ENCODE data around the gene CRYZ. TPM values are rescaled to one million over a fixed set of nuclear protein-coding genes. Genes with fewer than 3 reads are reported as not detected.
A peak's percentile ranks its signal among the peaks of the same experiment; 100 is the strongest.

The CRYZ gene
- polyA plus RNA-seq, 1 donor: 25.6 TPM

- DNase-seq (ENCODE audit: low read depth): no peak
Observed at GRCh38 chr1:74731399-74732052, 1.3 kb downstream of the CRYZ start.

DNA sequence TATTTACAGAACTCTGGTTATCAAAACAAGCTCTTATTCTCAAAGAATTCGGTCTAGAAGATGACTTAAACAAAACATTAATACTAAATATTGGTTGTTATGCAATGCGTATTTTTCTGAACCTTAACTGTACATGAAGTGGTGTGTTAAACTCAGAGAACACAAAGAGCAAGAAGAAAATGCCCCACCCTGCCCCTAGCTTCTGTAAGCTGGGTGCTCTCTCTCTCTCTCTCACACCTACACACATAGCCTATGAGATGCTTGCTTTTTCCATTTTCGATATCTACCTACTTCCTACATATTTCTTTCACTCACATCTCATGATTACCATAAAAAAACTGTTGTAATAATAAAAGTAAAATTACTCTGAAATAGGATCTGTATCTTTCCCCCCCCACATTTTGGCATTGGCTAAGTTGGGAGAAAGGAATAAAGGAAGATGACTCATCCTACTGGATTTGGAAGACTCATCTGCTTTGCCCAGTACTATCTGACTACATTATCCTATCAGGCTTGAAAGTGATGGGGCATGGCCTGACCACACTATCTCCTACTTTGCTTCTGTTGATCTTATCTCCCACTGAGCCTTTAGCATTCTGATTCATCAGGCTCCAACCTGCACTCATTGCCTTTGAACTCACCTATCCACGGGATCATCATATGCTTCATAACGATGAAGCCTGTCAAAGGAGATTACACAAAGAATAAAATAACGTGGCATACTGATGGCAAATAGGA is 2.9 kb downstream of the CRYZ start:
- no peak for DNase-seq (ENCODE audit: low read depth)

DNA sequence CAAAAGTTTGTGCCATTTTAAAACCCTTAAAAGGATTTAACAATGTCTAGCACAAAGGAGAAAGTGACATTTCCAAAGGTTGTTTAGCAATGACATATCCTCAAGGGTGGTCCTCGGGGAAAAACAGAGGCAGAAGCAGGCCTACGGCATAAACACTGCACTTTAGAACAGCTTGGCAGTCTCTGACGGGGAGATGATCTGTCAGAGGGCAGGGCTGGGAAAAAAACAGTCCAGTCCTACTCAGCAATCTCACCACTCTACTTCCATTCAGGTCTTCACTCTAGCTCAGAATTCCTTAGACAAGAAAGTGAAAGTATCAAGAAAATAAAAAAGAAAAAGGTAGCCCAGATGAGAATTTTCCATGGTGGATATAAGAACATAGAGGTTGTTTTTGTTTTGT is 4.1 kb downstream of the CRYZ start:
- DNase-seq (ENCODE audit: low read depth): no peak

GRCh38 chr1:74726063-74726462 is 6.8 kb downstream of the CRYZ start:
- DNase-seq (ENCODE audit: low read depth): no peak

- DNase-seq (ENCODE audit: low read depth): no peak
Observed at GRCh38 chr1:74717626-74718025, 15.2 kb downstream of the CRYZ start.

DNA sequence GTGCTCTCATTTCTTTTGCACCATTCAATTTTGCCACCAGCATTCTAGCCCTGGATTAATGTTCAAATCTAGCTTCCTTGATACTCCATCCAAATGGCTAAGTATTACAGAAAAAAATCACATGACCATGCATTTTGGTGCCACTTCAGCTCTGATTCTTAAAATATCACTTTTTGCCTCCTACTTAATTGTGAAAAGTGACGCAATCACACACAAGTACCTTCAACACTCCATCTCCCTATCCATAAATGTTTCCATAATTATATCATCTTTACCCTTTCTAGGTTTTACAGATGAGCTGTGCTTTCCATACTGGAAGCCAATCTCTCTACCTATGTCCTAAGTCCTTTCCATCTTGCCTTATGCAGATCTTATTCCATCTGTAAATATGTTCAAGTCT is 16.0 kb downstream of the CRYZ start:
- DNase-seq (ENCODE audit: low read depth): no peak

DNA sequence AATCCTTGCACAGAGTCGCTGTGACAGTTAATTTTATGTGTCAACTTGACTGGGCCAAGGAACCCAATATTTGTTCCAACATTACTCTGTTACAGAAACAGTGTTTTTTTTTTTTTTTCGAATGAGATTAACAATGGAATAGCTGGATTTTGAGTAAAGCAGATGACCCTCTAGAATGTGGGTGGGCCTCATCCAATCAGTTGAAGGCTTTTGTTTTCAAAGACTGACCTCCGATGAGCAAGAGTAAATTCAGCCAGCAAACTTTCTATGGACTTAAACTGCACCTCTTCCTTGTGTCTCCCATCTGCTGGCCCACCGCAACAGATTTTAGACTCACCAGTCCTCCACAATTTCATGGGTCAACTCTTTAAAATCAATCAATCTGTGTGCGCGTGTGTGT is 17.0 kb downstream of the CRYZ start:
- DNase-seq (ENCODE audit: low read depth): no peak

DNA sequence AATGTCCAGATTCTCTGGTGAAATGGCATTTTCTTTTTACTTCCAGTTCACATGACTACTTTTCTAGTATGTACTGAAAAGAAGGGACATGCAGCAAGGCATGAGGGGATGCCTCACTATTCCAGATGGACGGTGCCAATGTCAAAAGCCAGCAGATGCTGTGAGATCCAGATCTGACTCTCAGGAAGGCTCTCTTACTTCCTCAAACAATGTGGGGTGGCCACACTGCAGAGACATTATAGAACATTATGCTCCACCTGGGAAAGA is 17.7 kb downstream of the CRYZ start:
- DNase-seq (ENCODE audit: low read depth): no peak

DNA sequence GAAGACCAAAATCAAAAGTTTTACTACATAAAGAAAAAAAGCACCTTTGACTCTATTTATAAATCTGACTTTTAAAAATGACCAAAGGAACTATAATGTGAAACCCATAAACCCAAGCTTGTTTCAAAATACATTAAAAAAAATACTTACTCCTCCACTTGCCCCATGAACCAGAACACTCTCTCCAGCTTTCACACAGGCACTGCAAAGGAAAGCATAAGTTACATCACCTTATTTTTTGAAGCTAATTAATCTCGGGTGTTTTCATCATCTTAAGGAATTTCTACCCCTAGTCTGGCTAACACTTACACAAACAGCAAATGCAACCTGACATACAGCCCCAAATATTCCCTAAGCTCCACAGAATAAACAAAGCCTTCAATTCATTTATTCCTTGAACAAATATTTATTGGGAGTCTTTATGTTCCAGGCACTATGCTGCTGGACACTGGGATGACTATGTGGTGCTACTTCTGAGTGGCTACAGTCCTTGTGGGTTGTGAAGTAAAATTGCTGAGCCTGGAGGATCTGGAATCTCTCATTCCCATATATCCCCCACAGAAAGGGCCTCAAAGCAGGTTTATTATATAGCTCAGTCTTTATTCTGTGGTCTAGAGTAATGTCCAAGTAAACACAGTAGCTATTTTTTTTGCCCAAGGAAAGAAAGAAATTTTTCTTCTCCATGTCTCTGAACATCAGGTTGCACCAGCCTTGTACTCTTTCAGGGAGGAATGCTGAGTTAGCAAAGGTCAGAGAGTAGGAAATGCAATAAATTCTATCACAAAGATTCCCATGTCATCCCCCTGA is 18.2 kb downstream of the CRYZ start:
- DNase-seq (ENCODE audit: low read depth): no peak

DNA sequence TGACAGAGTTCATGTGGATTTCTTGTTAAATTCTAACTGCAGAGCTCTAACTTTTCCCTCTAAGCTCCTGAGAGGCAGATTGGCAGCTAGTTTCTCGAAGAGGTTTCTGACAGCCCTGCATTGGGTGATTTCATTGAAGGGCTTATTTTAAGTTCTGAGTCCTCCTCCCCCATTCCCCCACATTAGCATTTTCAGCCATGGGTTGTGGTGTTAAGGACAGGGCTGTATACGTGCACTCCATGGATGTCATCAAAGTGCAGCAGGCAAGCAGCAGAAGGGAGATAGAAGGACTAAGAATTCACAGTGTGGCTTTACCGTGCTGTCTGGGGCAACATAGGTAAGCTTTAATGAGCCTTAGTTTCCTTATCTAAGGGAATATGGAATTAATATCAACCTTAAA is 19.0 kb downstream of the CRYZ start:
- DNase-seq (ENCODE audit: low read depth): no peak

DNA sequence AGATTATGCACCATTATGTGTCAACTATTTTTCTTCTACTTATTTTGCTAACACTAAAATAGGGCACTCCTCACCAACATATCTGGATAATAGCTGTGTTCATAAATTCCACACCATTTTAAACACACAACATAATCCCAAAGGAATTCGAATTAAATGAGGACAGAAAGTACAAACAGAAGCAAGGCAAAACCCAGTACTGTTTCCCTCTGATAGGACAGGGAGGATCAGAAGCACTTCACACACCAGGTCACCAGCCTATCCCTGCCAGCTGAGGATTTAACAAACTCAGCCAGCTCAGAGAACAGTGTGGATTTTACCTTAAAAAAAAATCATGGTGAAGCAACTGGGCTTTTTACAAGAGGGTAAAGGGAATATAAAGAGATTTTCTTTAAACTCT is 20.0 kb downstream of the CRYZ start:
- no peak for DNase-seq (ENCODE audit: low read depth)

DNA sequence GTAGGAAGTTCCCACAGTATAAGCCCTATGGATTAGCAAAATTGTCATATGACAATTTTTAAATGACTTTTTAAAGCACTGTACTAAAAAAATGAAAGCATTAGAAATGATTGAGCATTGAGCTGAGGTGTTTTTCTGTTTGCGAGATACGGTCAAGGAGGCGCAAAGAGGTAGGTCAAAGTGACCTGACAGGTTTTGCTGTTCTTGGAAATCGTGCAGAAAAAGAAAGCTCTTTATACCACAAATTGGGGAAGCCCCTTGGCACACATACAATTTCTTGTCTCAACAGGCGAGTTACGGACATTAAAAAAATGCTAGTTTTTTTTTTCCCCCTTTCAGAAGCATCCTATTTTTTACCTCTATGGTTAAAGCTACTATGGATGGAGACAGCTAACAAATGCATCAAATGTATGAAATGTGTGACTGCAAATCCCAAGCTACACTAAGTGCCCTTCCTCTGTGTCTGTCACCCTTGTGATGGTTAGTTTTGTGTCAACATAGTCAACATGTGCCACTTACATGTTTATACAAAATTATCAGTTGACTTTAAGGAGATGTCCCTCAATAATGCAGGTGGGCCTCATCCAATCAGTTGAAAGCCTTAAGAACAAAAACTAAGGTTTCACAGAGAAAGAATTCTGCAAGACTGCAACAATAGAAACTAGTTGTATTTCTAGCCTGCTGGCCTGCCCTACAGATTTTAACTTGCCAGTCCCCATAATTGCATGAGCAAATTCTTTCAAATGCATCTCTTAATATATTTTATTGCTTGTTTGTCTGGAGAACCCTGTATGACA is 29.3 kb downstream of the CRYZ start:
- DNase-seq (ENCODE audit: low read depth): no peak

- no peak for DNase-seq (ENCODE audit: low read depth)
Observed at GRCh38 chr1:74699331-74699730, 33.5 kb downstream of the CRYZ start.

DNA sequence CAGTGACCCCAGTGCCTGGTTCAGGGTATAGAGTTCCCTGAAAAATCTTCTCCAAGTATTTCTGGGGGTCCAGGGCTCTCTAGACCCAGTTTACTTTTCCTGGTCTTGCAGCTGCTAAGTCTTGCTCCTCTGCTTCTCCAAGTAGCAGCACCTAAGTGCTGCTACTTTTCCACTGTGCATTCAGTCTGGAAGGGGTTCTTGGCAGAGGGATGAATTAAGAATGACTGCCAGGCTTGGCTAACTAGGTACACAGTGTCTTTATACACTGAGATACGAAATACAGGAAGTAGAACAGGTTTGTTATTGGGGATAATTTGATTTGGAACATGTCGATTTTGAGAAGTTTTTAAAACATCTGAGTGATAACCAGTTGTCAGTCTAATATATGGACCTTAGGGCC is 35.0 kb downstream of the CRYZ start:
- no peak for DNase-seq (ENCODE audit: low read depth)

- no peak for DNase-seq (ENCODE audit: low read depth)
Observed at GRCh38 chr1:74693473-74693872, 39.4 kb downstream of the CRYZ start.

- no peak for DNase-seq (ENCODE audit: low read depth)
Observed at GRCh38 chr1:74690909-74691308, 41.9 kb downstream of the CRYZ start.

- DNase-seq (ENCODE audit: low read depth): no peak
Observed at GRCh38 chr1:74690364-74690696, 42.5 kb downstream of the CRYZ start.

GRCh38 chr1:74689621-74690363 is 43.1 kb downstream of the CRYZ start:
- DNase-seq (ENCODE audit: low read depth): peak; percentile 56

GRCh38 chr1:74686928-74687327 is 45.9 kb downstream of the CRYZ start:
- no peak for DNase-seq (ENCODE audit: low read depth)

DNA sequence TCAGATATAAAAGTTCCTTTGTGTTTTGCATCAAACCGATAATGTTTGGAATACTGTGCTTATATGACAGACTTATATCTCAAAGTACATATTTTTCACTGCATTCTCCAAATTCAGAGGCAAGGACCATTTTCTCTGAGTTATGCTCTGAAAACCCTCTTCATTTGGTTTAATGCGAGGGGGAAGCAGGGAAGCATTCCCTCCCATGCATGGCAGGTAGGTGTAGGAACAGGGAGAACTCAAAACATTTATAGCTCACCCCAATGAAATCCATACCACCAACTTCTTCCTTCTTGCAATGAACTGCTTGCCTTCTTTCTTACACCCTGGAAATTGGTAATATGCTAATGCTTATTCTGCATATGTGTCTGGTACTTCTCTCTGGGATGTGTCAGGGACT is 48.5 kb downstream of the CRYZ start:
- no peak for DNase-seq (ENCODE audit: low read depth)

GRCh38 chr1:74683656-74684055 is 49.2 kb downstream of the CRYZ start:
- DNase-seq (ENCODE audit: low read depth): no peak

DNA sequence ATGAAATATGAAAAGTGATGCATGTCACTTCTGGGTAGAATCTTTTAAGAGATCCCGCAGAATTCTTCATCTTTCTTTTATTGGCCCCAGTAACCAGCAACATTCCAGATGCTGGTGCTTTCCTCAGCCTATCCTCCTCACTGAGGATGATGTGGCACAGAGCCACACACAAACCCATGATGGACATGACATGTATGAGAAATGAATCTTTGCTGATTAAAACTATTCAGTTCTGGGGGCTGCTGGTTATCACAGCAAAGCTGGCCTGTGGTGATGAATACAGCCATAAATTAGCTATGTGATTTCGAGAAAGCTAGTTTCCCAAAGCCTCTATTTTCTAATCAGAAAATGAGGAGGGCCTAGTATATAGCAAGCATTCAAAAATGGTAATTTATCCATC is 51.0 kb downstream of the CRYZ start:
- DNase-seq (ENCODE audit: low read depth): no peak
